MM.1S (cell line): ENCODE measurements around the gene ELMO3.

Source experiments
- DNase-seq: peaks from one replicate; pipeline ENCODE4 v3.0.0-alpha.2; 2015
- H2AFZ ChIP-seq: fragments of 300-600 bp; sonication (generic); 2 replicates; pipeline ENCODE4 v1.6.0; 2016; ENCODE audit warnings: antibody characterized with exemption, low read length
- H3F3A ChIP-seq: fragments of 300-600 bp; sonication (generic); 2 replicates; pipeline ENCODE4 v1.6.1; 2016; ENCODE audit warnings: mild to moderate bottlenecking, antibody characterized with exemption, low read length, moderate library complexity, mixed read lengths; ENCODE audit not compliant: insufficient read depth
- H3K27ac ChIP-seq: fragments of 300-600 bp; sonication (generic); 2 replicates; pipeline ENCODE4 v1.5.1; 2016; ENCODE audit warnings: mild to moderate bottlenecking, low read length
- H3K27me3 ChIP-seq: fragments of 300-600 bp; sonication (generic); replicated peaks from 2 replicates; pipeline ENCODE4 v1.6.0; 2016; ENCODE audit warnings: low read length; ENCODE audit not compliant: insufficient read depth
- H3K36me3 ChIP-seq: fragments of 300-600 bp; sonication (generic); replicated peaks from 2 replicates; pipeline ENCODE4 v1.6.1; 2016; ENCODE audit warnings: mild to moderate bottlenecking, low read length, mixed read lengths; ENCODE audit not compliant: insufficient read depth
- H3K4me1 ChIP-seq: fragments of 300-600 bp; sonication (generic); 2 replicates; pipeline ENCODE4 v1.6.1; 2016; ENCODE audit warnings: low read length, mixed read lengths
- H3K4me2 ChIP-seq: fragments of 300-600 bp; sonication (generic); 2 replicates; pipeline ENCODE4 v1.6.0; 2016; ENCODE audit warnings: low read depth, low read length
- H3K4me3 ChIP-seq: fragments of 300-600 bp; sonication (generic); 2 replicates; pipeline ENCODE4 v1.5.1; 2016; ENCODE audit warnings: low read length, mixed read lengths
- H3K79me2 ChIP-seq: fragments of 300-600 bp; sonication (generic); 2 replicates; pipeline ENCODE4 v1.6.1; 2016; ENCODE audit warnings: mixed run types, low read length, mixed read lengths
- H3K9ac ChIP-seq: fragments of 300-600 bp; sonication (generic); 2 replicates; pipeline ENCODE4 v1.6.1; 2016; ENCODE audit warnings: low read length, mixed read lengths
- H3K9me2 ChIP-seq: fragments of 300-600 bp; sonication (generic); replicated peaks from 2 replicates; pipeline ENCODE4 v1.6.1; 2016; ENCODE audit warnings: mild to moderate bottlenecking, low read length, mixed read lengths; ENCODE audit not compliant: insufficient read depth
- H3K9me3 ChIP-seq: fragments of 300-600 bp; sonication (generic); replicated peaks from 2 replicates; pipeline ENCODE4 v1.6.1; 2016; ENCODE audit warnings: mild to moderate bottlenecking, low read length, mixed read lengths; ENCODE audit not compliant: insufficient read depth
- H4K20me1 ChIP-seq: fragments of 300-600 bp; sonication (generic); 2 replicates; pipeline ENCODE4 v1.6.1; 2016; ENCODE audit warnings: mild to moderate bottlenecking, low read length, moderate library complexity, mixed read lengths; ENCODE audit not compliant: insufficient read depth
- CTCF ChIP-seq: fragments of 300-600 bp; sonication (generic); IDR thresholded peaks from 2 replicates; pipeline ENCODE4 v1.5.1; 2016; ENCODE audit warnings: antibody characterized with exemption, low read length, mixed read lengths
- EZH2 ChIP-seq: fragments of 300-600 bp; sonication (generic); optimal IDR thresholded peaks from 2 replicates; pipeline ENCODE3; 2017; ENCODE audit warnings: low read depth, mild to moderate bottlenecking, antibody characterized with exemption, low read length, mixed read lengths
- EZH2phosphoT487 ChIP-seq: fragments of 300-600 bp; sonication (generic); IDR thresholded peaks from 2 replicates; pipeline ENCODE4 v1.6.1; 2018; ENCODE audit warnings: antibody characterized with exemption, low read length

Gene ELMO3

GRCh38 chr16:67187175-67187890, 11.6 kb upstream of the ELMO3 start:
- peaks cover 14% of the 10 kb centered on the region for H3K4me1 ChIP-seq

GRCh38 chr16:67188323-67188722, 10.6 kb upstream of the ELMO3 start:
- Histone ChIP-seq H3K9me3 (no peaks in the 10 kb centered on the region), H4K20me1 (no peaks in the 10 kb centered on the region), H3F3A (peaks cover 9% of the 10 kb centered on the region; the same call in 1 of the 2 replicates), H3K4me2 (no peak overlapping the region), H2AFZ (no peak overlapping the region), H3K79me2 (peaks cover 14% of the 10 kb centered on the region), H3K27ac (no peak overlapping the region), H3K36me3 (no peaks in the 10 kb centered on the region), H3K4me1 (peaks cover 14% of the 10 kb centered on the region), H3K27me3 (peaks cover 13% of the 10 kb centered on the region), H3K9ac (no peak overlapping the region), H3K9me2 (no peaks in the 10 kb centered on the region), H3K4me3 (no peak overlapping the region)
- no peak for DNase-seq
- TF ChIP-seq CTCF: no peak
- TF ChIP-seq EZH2phosphoT487: no peak
- no peak for TF ChIP-seq EZH2

More at GRCh38 chr16:67187175-67187890, 11.6 kb upstream of the ELMO3 start:
- Histone ChIP-seq H4K20me1 (no peaks in the 10 kb centered on the region), H3K79me2 (peaks cover 14% of the 10 kb centered on the region), H3K27ac (no peak overlapping the region), H3K9me3 (no peaks in the 10 kb centered on the region), H3K36me3 (no peaks in the 10 kb centered on the region), H3F3A (peaks cover 9% of the 10 kb centered on the region; the same call in 1 of the 2 replicates), H3K4me2 (no peak overlapping the region), H2AFZ (no peak overlapping the region), H3K9me2 (no peaks in the 10 kb centered on the region), H3K9ac (no peak overlapping the region), H3K4me3 (no peak overlapping the region), H3K27me3 (peaks cover 13% of the 10 kb centered on the region)
- TF ChIP-seq CTCF (no peak), EZH2 (no peak), EZH2phosphoT487 (no peak)
- DNase-seq: no peak

- Histone ChIP-seq H3K9me3 (no peaks in the 10 kb centered on the region), H3K9me2 (no peaks in the 10 kb centered on the region), H3K27me3 (peaks cover 13% of the 10 kb centered on the region), H3K4me3 (no peak overlapping the region), H3K9ac (no peak overlapping the region), H3K79me2 (peaks cover 18% of the 10 kb centered on the region), H3K4me2 (no peak overlapping the region), H2AFZ (no peak overlapping the region), H3K4me1 (peaks cover 17% of the 10 kb centered on the region), H3F3A (peaks cover 9% of the 10 kb centered on the region; the same call in 1 of the 2 replicates), H3K36me3 (no peaks in the 10 kb centered on the region), H3K27ac (no peak overlapping the region), H4K20me1 (no peaks in the 10 kb centered on the region)
- TF ChIP-seq CTCF: no peak
- TF ChIP-seq EZH2: no peak
- no peak for TF ChIP-seq EZH2phosphoT487
- DNase-seq: no peak
Measured at GRCh38 chr16:67188798-67189197, 10.1 kb upstream of the ELMO3 start.
